ENCODE measurements around the gene ZNF236. TPM values are rescaled to one million over a fixed set of nuclear protein-coding genes. Genes with fewer than 3 reads are reported as not detected.

ZNF236 gene
- polyA plus RNA-seq, 3 donors = 1.7 to 6.5 (median 2.4) TPM

- Mint-ChIP-seq H3K27ac (no peak overlapping the region), H3K4me3 (no peak overlapping the region), H3K36me3 (peaks cover 14 to 34% of the 10 kb centered on the region in 2 donors), H3K27me3 (ENCODE audit: low read depth in 3 of 3) (no peaks in the 10 kb centered on the region), H3K4me1 (peaks cover 1% of the 10 kb centered on the region), H3K9me3 (no peaks in the 10 kb centered on the region)
- Histone ChIP-seq H3K9ac (ENCODE audit: insufficient read depth, low read length, poor library complexity, severe bottlenecking) (no peak overlapping the region), H3K36me3 (replicated peaks in 1 of 2; ENCODE audit: control insufficient read depth in 1 of 2, insufficient read depth in 2 of 2, low read length in 2 of 2) (peaks cover 7 to 24% of the 10 kb centered on the region in 2 donors), H4K20me1 (ENCODE audit: insufficient read depth, low read length) (no peaks in the 10 kb centered on the region), H3K4me1 (ENCODE audit: control insufficient read depth in 1 of 2, insufficient read depth in 2 of 2, low read length in 2 of 2) (no peaks in the 10 kb centered on the region), H3K4me2 (replicated peaks; ENCODE audit: extremely low read depth, low read length, poor library complexity, severe bottlenecking) (no peak overlapping the region), H3K4me3 (replicated peaks in 1 of 3; ENCODE audit: low read depth in 2 of 3, low read length in 3 of 3) (no peak overlapping the region), H3K27ac (ENCODE audit: low read depth in 1 of 2, low read length in 2 of 2) (no peak overlapping the region), H2AFZ (ENCODE audit: insufficient read depth, low read depth, low read length, poor library complexity, severe bottlenecking) (no peak overlapping the region), H3K79me2 (ENCODE audit: insufficient read depth, low read length) (no peaks in the 10 kb centered on the region), H3K9me3 (replicated peaks in 1 of 2; ENCODE audit: control insufficient read depth in 1 of 2, insufficient read depth in 1 of 2, low read length in 2 of 2) (no peaks in the 10 kb centered on the region), H3K27me3 (ENCODE audit: control insufficient read depth in 2 of 2, insufficient read depth in 2 of 2, low read length in 2 of 2) (no peaks in the 10 kb centered on the region)
- 85% methylated on average over 4 of the region's 6 CpGs for WGBS (ENCODE audit: insufficient coverage)
- TF ChIP-seq CTCF (IDR thresholded peaks at IDR 0.05) = no peak
- no peak for DNase-seq
- intact Hi-C loops (cut with micrococcal nuclease) = no loop called here
Measured at GRCh38 chr18:76972241-76972640, 149.9 kb downstream of the ZNF236 start.

GRCh38 chr18:76972846-76973519 lies 150.6 kb downstream of the ZNF236 start:
- 83% methylated on average over 6 of the region's 13 CpGs for WGBS (ENCODE audit: insufficient coverage)
- Mint-ChIP-seq H3K4me1 (peaks cover 1% of the 10 kb centered on the region), H3K4me3 (no peak overlapping the region), H3K36me3 (peaks cover 14 to 33% of the 10 kb centered on the region in 2 donors), H3K27ac (no peak overlapping the region), H3K9me3 (no peaks in the 10 kb centered on the region), H3K27me3 (ENCODE audit: low read depth in 3 of 3) (no peaks in the 10 kb centered on the region)
- Histone ChIP-seq H3K4me2 (replicated peaks; ENCODE audit: extremely low read depth, low read length, poor library complexity, severe bottlenecking) (no peak overlapping the region), H3K27me3 (ENCODE audit: control insufficient read depth in 2 of 2, insufficient read depth in 2 of 2, low read length in 2 of 2) (no peaks in the 10 kb centered on the region), H3K9me3 (replicated peaks in 1 of 2; ENCODE audit: control insufficient read depth in 1 of 2, insufficient read depth in 1 of 2, low read length in 2 of 2) (no peaks in the 10 kb centered on the region), H3K9ac (ENCODE audit: insufficient read depth, low read length, poor library complexity, severe bottlenecking) (no peak overlapping the region), H3K27ac (ENCODE audit: low read depth in 1 of 2, low read length in 2 of 2) (no peak overlapping the region), H4K20me1 (ENCODE audit: insufficient read depth, low read length) (no peaks in the 10 kb centered on the region), H3K36me3 (replicated peaks in 1 of 2; ENCODE audit: control insufficient read depth in 1 of 2, insufficient read depth in 2 of 2, low read length in 2 of 2) (peaks cover 7 to 22% of the 10 kb centered on the region in 2 donors), H3K4me1 (ENCODE audit: control insufficient read depth in 1 of 2, insufficient read depth in 2 of 2, low read length in 2 of 2) (no peaks in the 10 kb centered on the region), H2AFZ (ENCODE audit: insufficient read depth, low read depth, low read length, poor library complexity, severe bottlenecking) (no peak overlapping the region), H3K4me3 (replicated peaks in 1 of 3; ENCODE audit: low read depth in 2 of 3, low read length in 3 of 3) (no peak overlapping the region), H3K79me2 (ENCODE audit: insufficient read depth, low read length) (no peaks in the 10 kb centered on the region)
- no peak for TF ChIP-seq CTCF (IDR thresholded peaks at IDR 0.05)
- DNase-seq = no peak
- intact Hi-C loops (cut with micrococcal nuclease) = no loop called here
